HepG2 (cell line): Measurements from ENCODE around the gene FAAP20. TPM values are rescaled to one million over a fixed set of nuclear protein-coding genes. Genes with fewer than 3 reads are reported as not detected.
A peak's percentile ranks its signal among the peaks of the same experiment; 100 is the strongest.

Source experiments
- ISL2 ChIP-seq: sonication (generic); formaldehyde crosslinking; IDR thresholded peaks from 2 replicates; pipeline ENCODE4 v1.5.0; 2020; ENCODE audit warnings: missing genetic modification reagents
- NR2F6 ChIP-seq, 2 experiments: IDR thresholded peaks; 2 replicates each; pipeline ENCODE4 v1.6.1; 2016; ENCODE audit warnings: antibody characterized with exemption in 1 of 2, mild to moderate bottlenecking in 1 of 2
- ZNF234 ChIP-seq: sonication (generic); formaldehyde crosslinking; conservative IDR thresholded peaks from 2 replicates; pipeline ENCODE4 v1.5.1; 2020; ENCODE audit warnings: mild to moderate bottlenecking, missing genetic modification reagents
- ZNF263 ChIP-seq: sonication (generic); formaldehyde crosslinking; IDR thresholded peaks from 2 replicates; pipeline ENCODE4 v1.4.0; 2020; ENCODE audit warnings: missing genetic modification reagents
- ZSCAN30 ChIP-seq: sonication (generic); formaldehyde crosslinking; IDR thresholded peaks from 2 replicates; pipeline ENCODE4 v1.5.0; 2020; ENCODE audit warnings: mild to moderate bottlenecking, missing genetic modification reagents
- polyA plus RNA-seq, 8 experiments: library from polyadenylated mRNA; depleted of rRNA in 3 of 8; stranded (reverse) in 7 of 8; unstranded in 1 of 8; fragments of >200 nt; fragmentation: Illumina TruSeq in 4 of 8; extraction: Trizol in 4 of 8; gene quantifications; 2 replicates each; pipeline versions ENCODE4 v1.2.1 to v1.2.3, GENCODE V29; 2011 to 2016; ENCODE audit warnings: low read depth in 4 of 8, missing spikeins in 1 of 8, mixed read lengths in 1 of 8; ENCODE audit not compliant: insufficient read depth in 1 of 8
- total RNA-seq, 5 experiments: library from RNA; depleted of rRNA; stranded (reverse); fragments of >200 nt; fragmentation: Illumina TruSeq; extraction: Trizol; gene quantifications; 2 replicates each; pipeline ENCODE4 v1.2.3, GENCODE V29; 2016; ENCODE audit warnings: low read depth in 1 of 5
- TF ChIP-seq, protein P1 (sequence below): sonication (generic); formaldehyde crosslinking; IDR thresholded peaks from 2 replicates; pipeline ENCODE4 v1.5.1; 2020; ENCODE audit warnings: mild to moderate bottlenecking, missing genetic modification reagents, moderate library complexity
- TF ChIP-seq, protein P2 (sequence below): sonication (generic); formaldehyde crosslinking; IDR thresholded peaks from 2 replicates; pipeline ENCODE4 v1.4.0; 2020; ENCODE audit warnings: missing genetic modification reagents, mild to moderate bottlenecking, borderline replicate concordance
- TF ChIP-seq, protein P3 (sequence below): sonication (generic); formaldehyde crosslinking; IDR thresholded peaks from 2 replicates; pipeline ENCODE4 v1.4.0; 2020; ENCODE audit warnings: missing genetic modification reagents, borderline replicate concordance

The FAAP20 gene
- total and polyA plus RNA-seq, 2 of the 13 experiments (the other 11 are each of a cell fraction or from before 2014, with no cell fraction given): 9.6 to 10.8 TPM

DNA sequence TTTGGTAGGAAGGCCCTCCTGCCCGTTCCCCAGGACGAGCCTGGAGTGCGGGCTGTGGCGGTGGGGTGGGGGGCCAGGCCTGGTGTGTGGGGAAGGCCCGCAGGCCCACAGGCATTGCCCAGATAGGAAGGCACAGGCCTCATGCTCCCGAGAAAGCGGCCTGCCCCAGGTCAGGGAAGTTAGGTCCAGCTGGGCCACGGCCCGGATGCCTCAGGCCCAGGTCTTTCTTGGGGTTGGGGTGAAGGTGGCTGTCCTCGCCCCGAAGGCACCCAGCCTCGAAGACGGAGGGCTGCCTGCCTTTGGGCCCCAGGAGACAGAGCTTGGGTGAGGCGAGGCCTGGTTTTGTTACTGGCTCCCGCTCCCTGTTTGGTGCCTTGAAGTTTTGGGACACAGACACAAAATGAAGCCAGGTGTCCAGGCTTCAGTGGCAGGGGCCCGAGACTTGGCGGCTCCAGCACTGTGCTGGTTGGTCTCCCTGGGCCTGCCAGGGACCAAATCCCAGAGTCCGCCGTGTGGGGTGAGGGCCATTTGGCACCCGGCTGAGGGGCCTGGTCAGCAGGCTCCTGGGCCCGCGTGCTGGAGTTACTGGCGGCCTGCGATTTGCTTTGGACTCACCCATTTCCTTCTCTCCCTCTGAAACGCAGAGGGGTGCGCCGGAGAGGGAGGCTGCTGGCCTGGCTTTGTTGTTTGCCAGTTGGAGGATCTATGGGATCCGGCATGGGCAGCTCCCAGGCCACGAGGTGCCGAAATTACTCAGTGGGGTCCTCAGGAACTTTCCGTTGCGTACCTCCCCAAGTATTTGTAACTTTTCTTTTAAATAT is 35.5 kb upstream of the FAAP20 start (continued):
- TF ChIP-seq, protein P1, sequence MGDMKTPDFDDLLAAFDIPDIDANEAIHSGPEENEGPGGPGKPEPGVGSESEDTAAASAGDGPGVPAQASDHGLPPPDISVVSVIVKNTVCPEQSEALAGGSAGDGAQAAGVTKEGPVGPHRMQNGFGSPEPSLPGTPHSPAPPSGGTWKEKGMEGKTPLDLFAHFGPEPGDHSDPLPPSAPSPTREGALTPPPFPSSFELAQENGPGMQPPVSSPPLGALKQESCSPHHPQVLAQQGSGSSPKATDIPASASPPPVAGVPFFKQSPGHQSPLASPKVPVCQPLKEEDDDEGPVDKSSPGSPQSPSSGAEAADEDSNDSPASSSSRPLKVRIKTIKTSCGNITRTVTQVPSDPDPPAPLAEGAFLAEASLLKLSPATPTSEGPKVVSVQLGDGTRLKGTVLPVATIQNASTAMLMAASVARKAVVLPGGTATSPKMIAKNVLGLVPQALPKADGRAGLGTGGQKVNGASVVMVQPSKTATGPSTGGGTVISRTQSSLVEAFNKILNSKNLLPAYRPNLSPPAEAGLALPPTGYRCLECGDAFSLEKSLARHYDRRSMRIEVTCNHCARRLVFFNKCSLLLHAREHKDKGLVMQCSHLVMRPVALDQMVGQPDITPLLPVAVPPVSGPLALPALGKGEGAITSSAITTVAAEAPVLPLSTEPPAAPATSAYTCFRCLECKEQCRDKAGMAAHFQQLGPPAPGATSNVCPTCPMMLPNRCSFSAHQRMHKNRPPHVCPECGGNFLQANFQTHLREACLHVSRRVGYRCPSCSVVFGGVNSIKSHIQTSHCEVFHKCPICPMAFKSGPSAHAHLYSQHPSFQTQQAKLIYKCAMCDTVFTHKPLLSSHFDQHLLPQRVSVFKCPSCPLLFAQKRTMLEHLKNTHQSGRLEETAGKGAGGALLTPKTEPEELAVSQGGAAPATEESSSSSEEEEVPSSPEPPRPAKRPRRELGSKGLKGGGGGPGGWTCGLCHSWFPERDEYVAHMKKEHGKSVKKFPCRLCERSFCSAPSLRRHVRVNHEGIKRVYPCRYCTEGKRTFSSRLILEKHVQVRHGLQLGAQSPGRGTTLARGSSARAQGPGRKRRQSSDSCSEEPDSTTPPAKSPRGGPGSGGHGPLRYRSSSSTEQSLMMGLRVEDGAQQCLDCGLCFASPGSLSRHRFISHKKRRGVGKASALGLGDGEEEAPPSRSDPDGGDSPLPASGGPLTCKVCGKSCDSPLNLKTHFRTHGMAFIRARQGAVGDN (CRISPR knock-in tag): peak; percentile 63
- 0 out of 2 replicates have a peak, but pooled peaks have one; percentile 23 for TF ChIP-seq ZNF263 (CRISPR knock-in tag)
- no peak for TF ChIP-seq NR2F6 (IDR thresholded peaks at IDR 0.05)
- TF ChIP-seq NR2F6 (CRISPR knock-in tag; IDR thresholded peaks at IDR 0.05): no peak
- 0 out of 2 replicates have a peak, but pooled peaks have one; percentile 26 for TF ChIP-seq ZSCAN30
- TF ChIP-seq, protein P2, sequence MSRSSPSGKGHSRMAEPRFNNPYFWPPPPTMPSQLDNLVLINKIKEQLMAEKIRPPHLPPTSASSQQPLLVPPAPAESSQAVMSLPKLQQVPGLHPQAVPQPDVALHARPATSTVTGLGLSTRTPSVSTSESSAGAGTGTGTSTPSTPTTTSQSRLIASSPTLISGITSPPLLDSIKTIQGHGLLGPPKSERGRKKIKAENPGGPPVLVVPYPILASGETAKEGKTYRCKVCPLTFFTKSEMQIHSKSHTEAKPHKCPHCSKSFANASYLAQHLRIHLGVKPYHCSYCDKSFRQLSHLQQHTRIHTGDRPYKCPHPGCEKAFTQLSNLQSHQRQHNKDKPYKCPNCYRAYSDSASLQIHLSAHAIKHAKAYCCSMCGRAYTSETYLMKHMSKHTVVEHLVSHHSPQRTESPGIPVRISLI (CRISPR knock-in tag): no peak
- TF ChIP-seq, protein P3, sequence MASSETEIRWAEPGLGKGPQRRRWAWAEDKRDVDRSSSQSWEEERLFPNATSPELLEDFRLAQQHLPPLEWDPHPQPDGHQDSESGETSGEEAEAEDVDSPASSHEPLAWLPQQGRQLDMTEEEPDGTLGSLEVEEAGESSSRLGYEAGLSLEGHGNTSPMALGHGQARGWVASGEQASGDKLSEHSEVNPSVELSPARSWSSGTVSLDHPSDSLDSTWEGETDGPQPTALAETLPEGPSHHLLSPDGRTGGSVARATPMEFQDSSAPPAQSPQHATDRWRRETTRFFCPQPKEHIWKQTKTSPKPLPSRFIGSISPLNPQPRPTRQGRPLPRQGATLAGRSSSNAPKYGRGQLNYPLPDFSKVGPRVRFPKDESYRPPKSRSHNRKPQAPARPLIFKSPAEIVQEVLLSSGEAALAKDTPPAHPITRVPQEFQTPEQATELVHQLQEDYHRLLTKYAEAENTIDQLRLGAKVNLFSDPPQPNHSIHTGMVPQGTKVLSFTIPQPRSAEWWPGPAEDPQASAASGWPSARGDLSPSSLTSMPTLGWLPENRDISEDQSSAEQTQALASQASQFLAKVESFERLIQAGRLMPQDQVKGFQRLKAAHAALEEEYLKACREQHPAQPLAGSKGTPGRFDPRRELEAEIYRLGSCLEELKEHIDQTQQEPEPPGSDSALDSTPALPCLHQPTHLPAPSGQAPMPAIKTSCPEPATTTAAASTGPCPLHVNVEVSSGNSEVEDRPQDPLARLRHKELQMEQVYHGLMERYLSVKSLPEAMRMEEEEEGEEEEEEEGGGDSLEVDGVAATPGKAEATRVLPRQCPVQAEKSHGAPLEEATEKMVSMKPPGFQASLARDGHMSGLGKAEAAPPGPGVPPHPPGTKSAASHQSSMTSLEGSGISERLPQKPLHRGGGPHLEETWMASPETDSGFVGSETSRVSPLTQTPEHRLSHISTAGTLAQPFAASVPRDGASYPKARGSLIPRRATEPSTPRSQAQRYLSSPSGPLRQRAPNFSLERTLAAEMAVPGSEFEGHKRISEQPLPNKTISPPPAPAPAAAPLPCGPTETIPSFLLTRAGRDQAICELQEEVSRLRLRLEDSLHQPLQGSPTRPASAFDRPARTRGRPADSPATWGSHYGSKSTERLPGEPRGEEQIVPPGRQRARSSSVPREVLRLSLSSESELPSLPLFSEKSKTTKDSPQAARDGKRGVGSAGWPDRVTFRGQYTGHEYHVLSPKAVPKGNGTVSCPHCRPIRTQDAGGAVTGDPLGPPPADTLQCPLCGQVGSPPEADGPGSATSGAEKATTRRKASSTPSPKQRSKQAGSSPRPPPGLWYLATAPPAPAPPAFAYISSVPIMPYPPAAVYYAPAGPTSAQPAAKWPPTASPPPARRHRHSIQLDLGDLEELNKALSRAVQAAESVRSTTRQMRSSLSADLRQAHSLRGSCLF (CRISPR knock-in tag): 0 out of 2 replicates have a peak, but pooled peaks have one; percentile 21
- 0 out of 2 replicates have a peak, but pooled peaks have one; percentile 35 for TF ChIP-seq ZNF234 (CRISPR knock-in tag)
- TF ChIP-seq ISL2 (CRISPR knock-in tag): 0 out of 2 replicates have a peak, but pooled peaks have one; percentile 6
- TF ChIP-seq, all 625 proteins: peak for 43
